HG03066 (cell line): ENCODE results near the gene OTOGL.
"Not testable (repeated sequence)": the region's sequence is repeated elsewhere in the genome, so short reads cannot be mapped to it uniquely, and the experiment has no call there.

Experiments used
- ATAC-seq: cut with Tn5 transposase; IDR thresholded peaks from one replicate; pipeline ENCODE4 v1.9.1; 2021; ENCODE audit warnings: low read depth; ENCODE audit not compliant: unreplicated experiment

Gene OTOGL

GRCh38 chr12:80118565-80119324 lies 19.4 kb downstream of the OTOGL start:
- no peak for ATAC-seq

GRCh38 chr12:80120994-80121393 lies 21.7 kb downstream of the OTOGL start:
- ATAC-seq = no peak

- ATAC-seq = no peak
These were observed 22.3 kb downstream of the OTOGL start for GRCh38 chr12:80121661-80122060.

GRCh38 chr12:80129895-80130530 lies 30.7 kb downstream of the OTOGL start:
- no peak for ATAC-seq

- ATAC-seq = no peak
These were observed 36.3 kb downstream of the OTOGL start for GRCh38 chr12:80135624-80136023.

GRCh38 chr12:80140005-80140404 lies 40.7 kb downstream of the OTOGL start:
- no peak for ATAC-seq

- no peak for ATAC-seq
These were observed 43.3 kb downstream of the OTOGL start for GRCh38 chr12:80142640-80143039.

GRCh38 chr12:80143537-80143936 lies 44.2 kb downstream of the OTOGL start:
- no peak for ATAC-seq

- ATAC-seq = not testable (repeated sequence)
These were observed 50.4 kb downstream of the OTOGL start for GRCh38 chr12:80149547-80150313.

- no peak for ATAC-seq
These were observed 51.8 kb downstream of the OTOGL start for GRCh38 chr12:80151131-80151530.

GRCh38 chr12:80154261-80154660 lies 54.9 kb downstream of the OTOGL start:
- ATAC-seq = no peak

- ATAC-seq = no peak
These were observed 57.0 kb downstream of the OTOGL start for GRCh38 chr12:80156306-80156705.

- no peak for ATAC-seq
These were observed 58.3 kb downstream of the OTOGL start for GRCh38 chr12:80157645-80158044.

- ATAC-seq = no peak
These were observed 62.3 kb downstream of the OTOGL start for GRCh38 chr12:80161612-80162011.

GRCh38 chr12:80162177-80162576 lies 62.8 kb downstream of the OTOGL start:
- no peak for ATAC-seq

- no peak for ATAC-seq
These were observed 66.4 kb downstream of the OTOGL start for GRCh38 chr12:80165746-80166145.

GRCh38 chr12:80166751-80167150 lies 67.4 kb downstream of the OTOGL start:
- ATAC-seq = no peak

- ATAC-seq = no peak
These were observed 69.6 kb downstream of the OTOGL start for GRCh38 chr12:80168936-80169335.

- ATAC-seq = no peak
These were observed 71.6 kb downstream of the OTOGL start for GRCh38 chr12:80170915-80171314.

- no peak for ATAC-seq
These were observed 73.9 kb downstream of the OTOGL start for GRCh38 chr12:80173083-80173864.
